ENCODE measurements around the gene CTAGE1. TPM values are rescaled to one million over a fixed set of nuclear protein-coding genes. Genes with fewer than 3 reads are reported as not detected.

The CTAGE1 gene
- total and polyA plus RNA-seq, 2 donors (not counting 3 experiments of a cell fraction or from before 2014, with no cell fraction given), result not detected

DNA sequence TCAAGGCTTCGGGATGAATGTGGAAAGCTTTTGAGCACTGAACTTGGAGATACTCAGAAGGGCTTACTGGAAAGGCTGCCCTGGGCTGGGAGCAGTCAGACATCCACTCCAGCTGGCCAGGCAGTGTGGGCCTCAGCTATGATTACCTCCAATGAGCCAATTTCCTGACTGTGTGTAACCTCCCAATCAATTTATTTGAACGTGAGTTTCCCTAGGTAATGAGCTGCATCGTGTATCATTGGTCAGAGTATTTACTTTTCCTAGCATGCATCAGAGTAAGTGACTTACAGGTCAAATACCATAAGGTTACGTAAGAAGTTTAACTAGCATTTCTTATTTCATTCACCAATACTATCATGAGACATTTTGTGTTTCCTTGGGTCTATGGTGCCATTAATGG, 11.0 kb upstream of the CTAGE1 start:
- POLR2A ChIA-PET, result no interaction called here
- H3K27me3 ChIP-seq (ENCODE audit: control insufficient read depth in 2 of 2, insufficient read depth in 2 of 2, low read length in 2 of 2), result no peaks in the 10 kb centered on the region
- H3K79me2 ChIP-seq (ENCODE audit: control insufficient read depth, insufficient read depth, low read length), result no peaks in the 10 kb centered on the region
- FAIRE-seq, result no peak
- H3K36me3 ChIP-seq (ENCODE audit: control insufficient read depth in 2 of 2, extremely low read depth in 1 of 2, insufficient read depth in 2 of 2, low read length in 2 of 2), result no peaks in the 10 kb centered on the region
- H3K27ac ChIP-seq (ENCODE audit: insufficient read depth, low read depth, low read length), result no peak overlapping the region
- no peak overlapping the region for H3K4me2 ChIP-seq (ENCODE audit: insufficient read depth, low read length)
- no peak overlapping the region for H3K9ac ChIP-seq (replicated peaks; ENCODE audit: extremely low read depth, insufficient read depth, low read length)
- H2AFZ ChIP-seq (ENCODE audit: low read depth, low read length), result no peak overlapping the region
- no peaks in the 10 kb centered on the region for H3K9me1 ChIP-seq (replicated peaks; ENCODE audit: control insufficient read depth, extremely low read depth, insufficient read depth, low read length)
- H4K20me1 ChIP-seq (replicated peaks; ENCODE audit: control insufficient read depth, extremely low read depth, insufficient read depth, low read length), result no peaks in the 10 kb centered on the region
- H3K9me3 ChIP-seq (replicated peaks; ENCODE audit: control insufficient read depth, insufficient read depth, low read length), result no peaks in the 10 kb centered on the region
- DNase-seq (ENCODE audit: low read depth, low spot score), result no peak
- H3K4me1 ChIP-seq (ENCODE audit: control insufficient read depth, extremely low read depth, insufficient read depth, low read length), result peaks cover 14% of the 10 kb centered on the region
- TF ChIP-seq JUN (IDR thresholded peaks at IDR 0.05; ENCODE audit: borderline replicate concordance, insufficient read depth, insufficient read length, low read depth) (no peak), EZH2 (IDR thresholded peaks at IDR 0.05; ENCODE audit: borderline replicate concordance, low read depth, low read length, severe bottlenecking) (no peak), GATA2 (IDR thresholded peaks at IDR 0.05; ENCODE audit: insufficient read depth, insufficient read length, low read depth, low read length) (no peak), FOS (IDR thresholded peaks at IDR 0.05; ENCODE audit: borderline replicate concordance, insufficient read depth, low read length) (no peak), POLR2A (IDR thresholded peaks at IDR 0.05; ENCODE audit: low read depth, low read length) (no peak), MYC (IDR thresholded peaks at IDR 0.05; ENCODE audit: low read depth, low read length) (no peak), POLR2AphosphoS5 (IDR thresholded peaks at IDR 0.05; ENCODE audit: insufficient read depth, low read depth, low read length) (no peak)
- TF ChIP-seq, protein P1, sequence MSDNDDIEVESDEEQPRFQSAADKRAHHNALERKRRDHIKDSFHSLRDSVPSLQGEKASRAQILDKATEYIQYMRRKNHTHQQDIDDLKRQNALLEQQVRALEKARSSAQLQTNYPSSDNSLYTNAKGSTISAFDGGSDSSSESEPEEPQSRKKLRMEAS (IDR thresholded peaks at IDR 0.05; ENCODE audit: insufficient read depth, insufficient read length), result no peak
- TF ChIP-seq, protein P2, sequence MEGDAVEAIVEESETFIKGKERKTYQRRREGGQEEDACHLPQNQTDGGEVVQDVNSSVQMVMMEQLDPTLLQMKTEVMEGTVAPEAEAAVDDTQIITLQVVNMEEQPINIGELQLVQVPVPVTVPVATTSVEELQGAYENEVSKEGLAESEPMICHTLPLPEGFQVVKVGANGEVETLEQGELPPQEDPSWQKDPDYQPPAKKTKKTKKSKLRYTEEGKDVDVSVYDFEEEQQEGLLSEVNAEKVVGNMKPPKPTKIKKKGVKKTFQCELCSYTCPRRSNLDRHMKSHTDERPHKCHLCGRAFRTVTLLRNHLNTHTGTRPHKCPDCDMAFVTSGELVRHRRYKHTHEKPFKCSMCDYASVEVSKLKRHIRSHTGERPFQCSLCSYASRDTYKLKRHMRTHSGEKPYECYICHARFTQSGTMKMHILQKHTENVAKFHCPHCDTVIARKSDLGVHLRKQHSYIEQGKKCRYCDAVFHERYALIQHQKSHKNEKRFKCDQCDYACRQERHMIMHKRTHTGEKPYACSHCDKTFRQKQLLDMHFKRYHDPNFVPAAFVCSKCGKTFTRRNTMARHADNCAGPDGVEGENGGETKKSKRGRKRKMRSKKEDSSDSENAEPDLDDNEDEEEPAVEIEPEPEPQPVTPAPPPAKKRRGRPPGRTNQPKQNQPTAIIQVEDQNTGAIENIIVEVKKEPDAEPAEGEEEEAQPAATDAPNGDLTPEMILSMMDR (IDR thresholded peaks at IDR 0.05; ENCODE audit: extremely low read depth in 1 of 2, insufficient read depth in 1 of 2, low read depth in 1 of 2, low read length in 2 of 2), result no peak
- dilution Hi-C loops (cut with MboI; ENCODE audit: extremely low pct_ligation_motif_present, low sequenced_read_pairs), result loop anchor here (25.0 kb wide), 1 partner anchor 241 kb away; no protein-coding TSS in a partner anchor
- no peak overlapping the region for H3K4me3 ChIP-seq (replicated peaks in 1 of 3; ENCODE audit: insufficient read depth in 1 of 3, low read depth in 1 of 3, low read length in 3 of 3)
- CTCF ChIA-PET, result interaction anchor here (1.1 to 1.3 kb wide), 4 partner anchors 10 to 117 kb away, joined by 3 to 4 read pairs (median 3); no protein-coding TSS in a partner anchor
- intact Hi-C loops (cut with micrococcal nuclease), result no loop called here
- BruUV-seq (replicated peaks), result no TSS peak

All from endothelial cell of umbilical vein (primary cell).